GM12878 (cell line): ENCODE measurements around the gene BTG4. TPM values are rescaled to one million over a fixed set of nuclear protein-coding genes. Genes with fewer than 3 reads are reported as not detected.

ENCODE experiments used
- ATAC-seq: fragments of 200-7000 bp; cut with Tn5 transposase; 3 replicates; pipeline ENCODE4 v1.9.1; 2020; ENCODE audit warnings: mild to moderate bottlenecking, moderate library complexity
- BruUV-seq: library from RNA; stranded (reverse); fragments of 400-500 nt; replicated peaks from 2 replicates; lab custom pipeline; 2021; lab: Mats Ljungman, UMichigan
- CTCF ChIA-PET: fragments of 300-600 bp; sonication (Branson Sonifier 250); formaldehyde crosslinking; extraction: SDS; loops from one replicate; lab custom pipeline; 2021; ENCODE audit warnings: inconsistent platforms; lab: Yijun Ruan, JAX
- POLR2A ChIA-PET: fragments of 350-600 bp; formaldehyde crosslinking; extraction: SDS; loops from one replicate; lab custom pipeline; 2021; ENCODE audit warnings: inconsistent platforms; lab: Charles Lee
- RAD21 ChIA-PET: fragments of 300-600 bp; sonication (Branson Sonifier 250); formaldehyde crosslinking; loops from one replicate; lab custom pipeline; 2023; ENCODE audit warnings: antibody characterized with exemption; ENCODE audit not compliant: unreplicated experiment; lab: Charles Lee
- SMC1A ChIA-PET: fragments of 300-600 bp; sonication (Branson Sonifier 250); formaldehyde crosslinking; loops from one replicate; lab custom pipeline; 2023; ENCODE audit not compliant: unreplicated experiment, uncharacterized antibody; lab: Charles Lee
- DNase-seq: peaks from one replicate; pipeline ENCODE4 v3.0.0-alpha.2; 2011; ENCODE audit warnings: low read depth, low spot score
- FAIRE-seq: peaks from 3 replicates; lab custom pipeline; 2011; peaks lifted over from hg19 to GRCh38; lab: Jason Lieb, UNC
- H2AFZ ChIP-seq: 2 replicates; pipeline ENCODE4 v1.6.0; 2011; ENCODE audit warnings: low read depth, low read length, control low read depth; ENCODE audit not compliant: control insufficient read depth
- H3K27ac ChIP-seq: 2 replicates; pipeline ENCODE4 v1.5.1; 2011; ENCODE audit warnings: control low read depth; ENCODE audit not compliant: control insufficient read depth, insufficient read depth
- H3K27me3 ChIP-seq, 2 experiments: replicated peaks in 1 of 2; 2 replicates each; pipeline versions ENCODE4 v1.6.0 to v1.6.1; 2011; ENCODE audit warnings: low read length in 1 of 2; ENCODE audit not compliant: control insufficient read depth in 2 of 2, insufficient read depth in 2 of 2
- H3K36me3 ChIP-seq, 2 experiments: 2 replicates each; pipeline ENCODE4 v1.5.1; 2011; ENCODE audit warnings: low read length in 1 of 2; ENCODE audit not compliant: control insufficient read depth in 2 of 2, insufficient read depth in 2 of 2
- H3K4me1 ChIP-seq: 2 replicates; pipeline ENCODE4 v1.6.1; 2011; ENCODE audit warnings: mild to moderate bottlenecking, low read length, moderate library complexity, mixed read lengths; ENCODE audit not compliant: control insufficient read depth, insufficient read depth
- H3K4me2 ChIP-seq: 2 replicates; pipeline ENCODE4 v1.6.0; 2011; ENCODE audit warnings: control low read depth; ENCODE audit not compliant: control insufficient read depth, insufficient read depth
- H3K4me3 ChIP-seq: fragments of 200-600 bp; sonication (generic); 2 replicates; pipeline ENCODE4 v1.5.1; 2016
- H3K79me2 ChIP-seq: 2 replicates; pipeline ENCODE4 v1.6.0; 2011; ENCODE audit warnings: low read length; ENCODE audit not compliant: control insufficient read depth, insufficient read depth
- H3K9ac ChIP-seq: 2 replicates; pipeline ENCODE4 v1.8.0; 2011; ENCODE audit warnings: low read length, control low read depth, mixed read lengths; ENCODE audit not compliant: control insufficient read depth, insufficient read depth
- H3K9me3 ChIP-seq: replicated peaks from 3 replicates; pipeline ENCODE4 v1.5.1; 2011; ENCODE audit warnings: mild to moderate bottlenecking, low read length; ENCODE audit not compliant: control insufficient read depth, insufficient read depth
- H4K20me1 ChIP-seq: 2 replicates; pipeline ENCODE4 v1.6.0; 2011; ENCODE audit not compliant: control insufficient read depth, insufficient read depth
- CUX1 ChIP-seq: IDR thresholded peaks from 2 replicates; pipeline ENCODE4 v1.6.1; 2012; ENCODE audit warnings: improper control_type of control experiment, low read depth, low read length; ENCODE audit not compliant: insufficient replicate concordance
- GATAD2B ChIP-seq: fragments of 450-650 bp; conservative IDR thresholded peaks from 2 replicates; pipeline ENCODE4 v1.6.1; 2017; ENCODE audit warnings: low read depth, mild to moderate bottlenecking, moderate library complexity
- IKZF1 ChIP-seq: fragments of 450-650 bp; conservative IDR thresholded peaks from 2 replicates; pipeline ENCODE4 v1.6.1; 2017; ENCODE audit warnings: antibody characterized with exemption, mild to moderate bottlenecking
- JUNB ChIP-seq: IDR thresholded peaks from 2 replicates; pipeline ENCODE4 v1.6.1; 2016; ENCODE audit warnings: antibody characterized with exemption, mild to moderate bottlenecking
- MXI1 ChIP-seq: fragments of 150-350 bp; IDR thresholded peaks from 2 replicates; pipeline ENCODE4 v1.6.1; 2011; ENCODE audit warnings: low read depth, mild to moderate bottlenecking, inconsistent platforms, low read length, improper control_type of control experiment
- NR2C1 ChIP-seq: fragments of 450-650 bp; IDR thresholded peaks from 2 replicates; pipeline ENCODE4 v1.6.1; 2017; ENCODE audit warnings: antibody characterized with exemption, mild to moderate bottlenecking, moderate library complexity
- POU2F2 ChIP-seq: IDR thresholded peaks from 3 replicates; pipeline ENCODE4 v1.6.1; 2011; ENCODE audit warnings: low read depth, mild to moderate bottlenecking, low read length, borderline replicate concordance
- RCOR1 ChIP-seq: conservative IDR thresholded peaks from 2 replicates; pipeline ENCODE4 v1.6.1; 2012; ENCODE audit warnings: low read depth, low read length, improper control_type of control experiment
- RELA ChIP-seq: fragments of 450-650 bp; IDR thresholded peaks from 2 replicates; pipeline ENCODE4 v1.8.0; 2014; ENCODE audit warnings: borderline replicate concordance; ENCODE audit not compliant: partially characterized antibody
- SMAD5 ChIP-seq: IDR thresholded peaks from 2 replicates; pipeline ENCODE4 v1.6.1; 2016; ENCODE audit warnings: antibody characterized with exemption, low read depth
- WRNIP1 ChIP-seq: IDR thresholded peaks from 2 replicates; pipeline ENCODE4 v1.6.1; 2011; ENCODE audit warnings: low read depth, low read length, improper control_type of control experiment, borderline replicate concordance
- WGBS: methylation state at CpG from one replicate; pipeline ENCODE4 v1.1.6; 2016; ENCODE audit warnings: low lambda C conversion rate; ENCODE audit not compliant: insufficient replicate concordance, insufficient coverage; ENCODE audit errors: missing lambda C conversion rate; 5-methylcytosine and 5-hydroxymethylcytosine counted together
- in situ Hi-C: fragments of 300-500 bp; cut with MboI; formaldehyde crosslinking; loops from 9 replicates; pipeline ENCODE4 v1.14.3; 2018; ENCODE audit warnings: mixed read lengths
- intact Hi-C: fragments of 100-400 bp; cut with micrococcal nuclease; formaldehyde crosslinking; loops from one replicate; pipeline ENCODE4 v1.14.2; 2022; ENCODE audit not compliant: unreplicated experiment
- polyA plus RNA-seq, 11 experiments: library from polyadenylated mRNA; depleted of rRNA in 4 of 11; unstranded in 6 of 11; stranded (reverse) in 5 of 11; fragments of >200 nt; fragmentation: Nextera tagmentation in 4 of 11; fragmentation: Illumina TruSeq in 1 of 11; extraction: Ambion mirVana in 4 of 11; extraction: Trizol in 1 of 11; gene quantifications; 1 replicate in 1 of 11; 2 replicates in 10 of 11; pipeline versions ENCODE4 v1.2.1 to v1.2.3, GENCODE V29; 2011 to 2016; ENCODE audit warnings: inconsistent platforms in 2 of 11, missing spikeins in 2 of 11, low read depth in 1 of 11
- total RNA-seq, 4 experiments: library from RNA; depleted of rRNA in 3 of 4; stranded (reverse); fragments of >200 nt in 3 of 4; fragmentation: Illumina TruSeq in 1 of 4; extraction: Trizol in 1 of 4; gene quantifications; 2 replicates each; pipeline versions ENCODE4 v1.2.1 to v1.2.3, GENCODE V29; 2013 to 2021

The BTG4 gene
- total and polyA plus RNA-seq, 10 of the 15 experiments (the other 5 are each of a cell fraction or from before 2014, with no cell fraction given) = 0.14 TPM; not detected in 9

GRCh38 chr11:111461460-111462235, 50.5 kb downstream of the BTG4 start (continued):
- TF ChIP-seq CUX1 = no peak
- TF ChIP-seq, all 136 proteins: peak for 1

DNA sequence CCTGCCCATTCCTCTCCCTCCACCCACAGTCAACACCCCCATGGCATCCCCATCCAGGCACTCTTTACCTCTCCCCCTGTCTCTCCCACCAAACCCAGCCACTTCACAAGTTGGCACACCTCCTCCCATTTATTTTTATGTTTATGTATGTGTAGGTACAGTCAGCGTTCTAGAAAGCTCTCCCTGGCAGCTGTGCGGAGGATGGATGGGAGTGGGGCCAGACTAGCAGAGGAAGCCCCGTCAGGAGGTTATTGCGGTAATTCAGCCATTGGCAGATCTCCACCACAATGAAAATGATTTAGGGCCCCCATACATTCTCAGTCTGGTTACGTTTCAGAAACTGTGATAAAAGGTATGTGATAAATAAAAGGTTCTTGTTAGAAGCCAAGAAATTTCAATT, 51.3 kb downstream of the BTG4 start:
- ChIA-PET RAD21 (no interaction called here), CTCF (interaction anchor here (1.0 to 2.2 kb wide), 2 partner anchors 11 to 33 kb away, joined by 4 to 5 read pairs; no protein-coding TSS in a partner anchor), POLR2A (no interaction called here), SMC1A (interaction anchor here (1.3 kb wide), 1 partner anchor 9 kb away, joined by 3 read pairs; no protein-coding TSS in a partner anchor)
- Histone ChIP-seq H3K9me3 (no peaks in the 10 kb centered on the region; the same call in 2 of the 3 replicates), H2AFZ (no peak overlapping the region), H3K36me3 (no peaks in the 10 kb centered on the region), H3K4me2 (no peak overlapping the region), H3K79me2 (no peaks in the 10 kb centered on the region), H3K27me3 (peaks cover 2 to 3% of the 10 kb centered on the region in 2 experiments; a peak in 3 of 4 replicates), H3K27ac (no peak overlapping the region), H3K4me3 (no peak overlapping the region), H3K9ac (no peak overlapping the region), H4K20me1 (no peaks in the 10 kb centered on the region), H3K4me1 (no peaks in the 10 kb centered on the region)
- in situ Hi-C loops (no loop called here), intact Hi-C loops (no loop called here)
- BruUV-seq = no TSS peak
- no peak for TF ChIP-seq JUNB
- TF ChIP-seq RCOR1 = no peak
- TF ChIP-seq SMAD5 = no peak
- TF ChIP-seq WRNIP1 = no peak
- no peak for TF ChIP-seq IKZF1
- no peak for TF ChIP-seq GATAD2B
- no peak for TF ChIP-seq POU2F2
- TF ChIP-seq RELA = no peak
- TF ChIP-seq MXI1 = no peak
- TF ChIP-seq NR2C1 = no peak
- 50% methylated on average over 5 of the region's 5 CpGs for WGBS
- no peak for ATAC-seq
- no peak for FAIRE-seq
- DNase-seq = no peak
